ENCODE measurements around the gene GRAP2. TPM values are rescaled to one million over a fixed set of nuclear protein-coding genes. Genes with fewer than 3 reads are reported as not detected.

The GRAP2 gene
- total and polyA plus RNA-seq, 2 of the 4 experiments (the other 2 are of a cell fraction): not detected

DNA sequence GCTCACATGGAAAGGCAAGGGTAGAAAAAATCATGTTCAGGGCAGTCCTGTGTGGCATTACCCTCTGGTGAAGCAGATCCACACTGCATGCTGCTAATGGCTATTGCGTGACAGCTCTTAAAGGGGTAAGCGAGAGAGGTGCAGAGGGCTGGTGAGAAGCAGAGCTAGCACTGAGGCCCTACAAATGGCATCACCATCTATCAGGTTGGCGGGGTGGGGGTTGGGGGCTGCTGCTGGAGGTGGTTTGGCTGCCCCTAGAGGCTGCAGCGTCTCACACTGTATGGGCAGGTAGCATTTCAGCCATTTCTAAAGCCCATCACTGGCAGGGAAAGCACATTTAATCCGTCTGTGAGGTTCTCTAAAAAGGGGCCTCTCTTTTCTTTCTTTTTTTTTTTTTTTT is 42.5 kb downstream of the GRAP2 start:
- Histone ChIP-seq H4K91ac (ENCODE audit: insufficient read depth, low read depth, low read length) (no peak overlapping the region), H2BK5ac (ENCODE audit: low read depth, low read length, poor library complexity, severe bottlenecking) (no peak overlapping the region), H3K4ac (ENCODE audit: low read depth, low read length) (no peak overlapping the region), H3K9ac (ENCODE audit: low read depth, low read length) (no peak overlapping the region), H3K18ac (ENCODE audit: low read depth, low read length) (no peak overlapping the region), H4K20me1 (ENCODE audit: insufficient read depth, low read length) (no peaks in the 10 kb centered on the region), H3K36me3 (ENCODE audit: control insufficient read depth, insufficient read depth, low read length) (no peaks in the 10 kb centered on the region), H4K5ac (ENCODE audit: low read depth, low read length) (no peak overlapping the region), H2BK15ac (ENCODE audit: low read depth, low read length) (no peak overlapping the region), H3K23ac (ENCODE audit: low read depth, low read length) (no peak overlapping the region), H3K27me3 (ENCODE audit: control insufficient read depth, insufficient read depth, low read length) (peaks cover 44% of the 10 kb centered on the region), H3K14ac (replicated peaks; ENCODE audit: low read depth, low read length) (no peak overlapping the region), H3K79me1 (ENCODE audit: low read depth in 1 of 2, low read length in 2 of 2) (no peaks in the 10 kb centered on the region), H2AK5ac (ENCODE audit: low read depth, low read length) (no peak overlapping the region), H3K9me3 (ENCODE audit: control insufficient read depth, insufficient read depth, low read length) (no peaks in the 10 kb centered on the region), H3K9me1 (ENCODE audit: insufficient read depth, low read length) (no peaks in the 10 kb centered on the region), H3K56ac (ENCODE audit: extremely low read depth, insufficient read depth, low read length) (no peak overlapping the region), H2AK9ac (replicated peaks; ENCODE audit: low read depth, low read length, poor library complexity) (no peak overlapping the region), H3K4me3 (ENCODE audit: insufficient read depth, low read depth, low read length) (no peak overlapping the region), H2AFZ (replicated peaks; ENCODE audit: low read length, poor library complexity) (no peak overlapping the region), H3K27ac (ENCODE audit: insufficient read depth, low read length) (no peak overlapping the region), H2BK20ac (ENCODE audit: low read depth, low read length) (no peak overlapping the region), H2BK120ac (ENCODE audit: low read depth, low read length) (no peak overlapping the region), H3K4me2 (ENCODE audit: low read depth, low read length) (no peak overlapping the region), H4K8ac (ENCODE audit: low read depth in 2 of 2, low read length in 2 of 2) (no peak overlapping the region), H3K4me1 (ENCODE audit: control insufficient read depth, insufficient read depth, low read length) (no peaks in the 10 kb centered on the region)
- intact Hi-C loops (cut with micrococcal nuclease) (no loop called here), in situ Hi-C loops (cut with MboI; ENCODE audit: low sequenced_read_pairs) (no loop called here), dilution Hi-C loops (cut with HindIII; ENCODE audit: low sequenced_read_pairs, unreplicated experiment) (no loop called here)
- DNase-seq (no peak), ATAC-seq (ENCODE audit: low read depth) (no peak)
- CTCF ChIA-PET: no interaction called here
- TF ChIP-seq RFX5 (IDR thresholded peaks at IDR 0.05; ENCODE audit: low read depth, low read length) (no peak), MAZ (IDR thresholded peaks at IDR 0.05; ENCODE audit: borderline replicate concordance, low read depth, low read length) (no peak), RAD21 (IDR thresholded peaks at IDR 0.05; ENCODE audit: low read length) (no peak), FOS (IDR thresholded peaks at IDR 0.05; ENCODE audit: low read depth, low read length) (no peak), NFE2L2 (IDR thresholded peaks at IDR 0.05; ENCODE audit: low read depth, low read length) (no peak), POLR2A (IDR thresholded peaks at IDR 0.05; ENCODE audit: low read depth, low read length) (no peak), MAFK (IDR thresholded peaks at IDR 0.05; ENCODE audit: low read depth, low read length) (no peak)
- TF ChIP-seq, protein P1, sequence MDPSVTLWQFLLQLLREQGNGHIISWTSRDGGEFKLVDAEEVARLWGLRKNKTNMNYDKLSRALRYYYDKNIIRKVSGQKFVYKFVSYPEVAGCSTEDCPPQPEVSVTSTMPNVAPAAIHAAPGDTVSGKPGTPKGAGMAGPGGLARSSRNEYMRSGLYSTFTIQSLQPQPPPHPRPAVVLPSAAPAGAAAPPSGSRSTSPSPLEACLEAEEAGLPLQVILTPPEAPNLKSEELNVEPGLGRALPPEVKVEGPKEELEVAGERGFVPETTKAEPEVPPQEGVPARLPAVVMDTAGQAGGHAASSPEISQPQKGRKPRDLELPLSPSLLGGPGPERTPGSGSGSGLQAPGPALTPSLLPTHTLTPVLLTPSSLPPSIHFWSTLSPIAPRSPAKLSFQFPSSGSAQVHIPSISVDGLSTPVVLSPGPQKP (IDR thresholded peaks at IDR 0.05; ENCODE audit: borderline replicate concordance, low read depth, low read length): no peak
- TF ChIP-seq, protein P2, sequence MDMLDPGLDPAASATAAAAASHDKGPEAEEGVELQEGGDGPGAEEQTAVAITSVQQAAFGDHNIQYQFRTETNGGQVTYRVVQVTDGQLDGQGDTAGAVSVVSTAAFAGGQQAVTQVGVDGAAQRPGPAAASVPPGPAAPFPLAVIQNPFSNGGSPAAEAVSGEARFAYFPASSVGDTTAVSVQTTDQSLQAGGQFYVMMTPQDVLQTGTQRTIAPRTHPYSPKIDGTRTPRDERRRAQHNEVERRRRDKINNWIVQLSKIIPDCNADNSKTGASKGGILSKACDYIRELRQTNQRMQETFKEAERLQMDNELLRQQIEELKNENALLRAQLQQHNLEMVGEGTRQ (IDR thresholded peaks at IDR 0.05; ENCODE audit: low read depth, low read length): no peak
- TF ChIP-seq, protein P3, sequence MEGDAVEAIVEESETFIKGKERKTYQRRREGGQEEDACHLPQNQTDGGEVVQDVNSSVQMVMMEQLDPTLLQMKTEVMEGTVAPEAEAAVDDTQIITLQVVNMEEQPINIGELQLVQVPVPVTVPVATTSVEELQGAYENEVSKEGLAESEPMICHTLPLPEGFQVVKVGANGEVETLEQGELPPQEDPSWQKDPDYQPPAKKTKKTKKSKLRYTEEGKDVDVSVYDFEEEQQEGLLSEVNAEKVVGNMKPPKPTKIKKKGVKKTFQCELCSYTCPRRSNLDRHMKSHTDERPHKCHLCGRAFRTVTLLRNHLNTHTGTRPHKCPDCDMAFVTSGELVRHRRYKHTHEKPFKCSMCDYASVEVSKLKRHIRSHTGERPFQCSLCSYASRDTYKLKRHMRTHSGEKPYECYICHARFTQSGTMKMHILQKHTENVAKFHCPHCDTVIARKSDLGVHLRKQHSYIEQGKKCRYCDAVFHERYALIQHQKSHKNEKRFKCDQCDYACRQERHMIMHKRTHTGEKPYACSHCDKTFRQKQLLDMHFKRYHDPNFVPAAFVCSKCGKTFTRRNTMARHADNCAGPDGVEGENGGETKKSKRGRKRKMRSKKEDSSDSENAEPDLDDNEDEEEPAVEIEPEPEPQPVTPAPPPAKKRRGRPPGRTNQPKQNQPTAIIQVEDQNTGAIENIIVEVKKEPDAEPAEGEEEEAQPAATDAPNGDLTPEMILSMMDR (conservative IDR thresholded peaks at IDR 0.05; ENCODE audit: low read depth, low read length): no peak
- POLR2A ChIA-PET (ENCODE audit: unreplicated experiment): no interaction called here
- BruUV-seq (replicated peaks): no TSS peak
- WGBS, 2 experiments (ENCODE audit: extremely low coverage in 2 of 2, insufficient read length in 1 of 2): no CpG with 5 or more reads among the region's 5 CpGs
